SJSA1 (cell line): ENCODE measurements around the gene FGFR2. TPM values are rescaled to one million over a fixed set of nuclear protein-coding genes. Genes with fewer than 3 reads are reported as not detected.

Experiments used
- DNase-seq, 2 experiments: peaks; one replicate each; pipeline ENCODE4 v3.0.0-alpha.2; 2015 to 2020; ENCODE audit warnings: low spot score in 2 of 2, low read depth in 1 of 2
- H3K27ac ChIP-seq: fragments of 250-450 bp; sonication (Bioruptor Pico); 2 replicates; pipeline ENCODE4 v1.5.1; 2020; ENCODE audit warnings: mild to moderate bottlenecking, moderate library complexity
- H3K27me3 ChIP-seq: fragments of 250-450 bp; sonication (Bioruptor Pico); replicated peaks from 2 replicates; pipeline ENCODE4 v1.5.1; 2020; ENCODE audit warnings: mild to moderate bottlenecking, moderate library complexity
- H3K36me3 ChIP-seq: fragments of 250-450 bp; sonication (Bioruptor Pico); 2 replicates; pipeline ENCODE4 v1.5.1; 2020; ENCODE audit warnings: mild to moderate bottlenecking
- H3K4me1 ChIP-seq: fragments of 250-450 bp; sonication (Bioruptor Pico); replicated peaks from 2 replicates; pipeline ENCODE4 v1.6.1; 2021; ENCODE audit warnings: mild to moderate bottlenecking
- H3K4me3 ChIP-seq: fragments of 250-450 bp; sonication (Bioruptor Pico); 2 replicates; pipeline ENCODE4 v1.5.1; 2020; ENCODE audit warnings: mild to moderate bottlenecking
- H3K9me3 ChIP-seq: fragments of 250-450 bp; sonication (Bioruptor Pico); replicated peaks from 2 replicates; pipeline ENCODE4 v1.5.1; 2020; ENCODE audit warnings: mild to moderate bottlenecking
- total RNA-seq: library from RNA; depleted of rRNA; stranded (reverse); fragments of >200 nt; shearing (Covaris generic); gene quantifications from 2 replicates; pipeline ENCODE4 v1.2.3, GENCODE V29; 2014

The FGFR2 gene
- total RNA-seq, 1 experiment from 2014 or later, result 1.1 TPM

DNA sequence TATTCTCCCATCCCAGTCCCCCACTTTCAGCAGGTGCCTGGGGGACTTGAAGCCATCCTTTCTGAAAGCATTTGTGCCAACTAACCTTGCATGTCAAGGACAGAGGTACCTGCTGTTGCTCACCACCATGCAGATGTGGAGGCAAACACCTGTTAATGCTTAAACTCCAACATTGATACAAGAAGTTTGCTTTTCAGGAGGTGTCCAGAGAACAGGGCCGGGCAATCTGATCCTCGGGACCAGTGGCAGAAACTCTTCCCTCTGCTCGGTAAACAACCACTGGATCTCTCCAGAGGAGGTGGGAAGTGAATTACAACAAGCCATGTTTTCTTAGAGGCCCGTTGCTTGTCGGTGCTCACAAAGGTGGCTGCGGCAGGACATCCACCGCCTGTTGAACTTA, 54.7 kb downstream of the FGFR2 start:
- no peak for DNase-seq
- Histone ChIP-seq H3K27ac (no peak overlapping the region), H3K4me1 (no peaks in the 10 kb centered on the region), H3K9me3 (0 out of 2 replicates have a peak, but pooled peaks cover 3% of the 10 kb centered on the region), H3K27me3 (no peaks in the 10 kb centered on the region), H3K4me3 (no peak overlapping the region), H3K36me3 (no peaks in the 10 kb centered on the region)

DNA sequence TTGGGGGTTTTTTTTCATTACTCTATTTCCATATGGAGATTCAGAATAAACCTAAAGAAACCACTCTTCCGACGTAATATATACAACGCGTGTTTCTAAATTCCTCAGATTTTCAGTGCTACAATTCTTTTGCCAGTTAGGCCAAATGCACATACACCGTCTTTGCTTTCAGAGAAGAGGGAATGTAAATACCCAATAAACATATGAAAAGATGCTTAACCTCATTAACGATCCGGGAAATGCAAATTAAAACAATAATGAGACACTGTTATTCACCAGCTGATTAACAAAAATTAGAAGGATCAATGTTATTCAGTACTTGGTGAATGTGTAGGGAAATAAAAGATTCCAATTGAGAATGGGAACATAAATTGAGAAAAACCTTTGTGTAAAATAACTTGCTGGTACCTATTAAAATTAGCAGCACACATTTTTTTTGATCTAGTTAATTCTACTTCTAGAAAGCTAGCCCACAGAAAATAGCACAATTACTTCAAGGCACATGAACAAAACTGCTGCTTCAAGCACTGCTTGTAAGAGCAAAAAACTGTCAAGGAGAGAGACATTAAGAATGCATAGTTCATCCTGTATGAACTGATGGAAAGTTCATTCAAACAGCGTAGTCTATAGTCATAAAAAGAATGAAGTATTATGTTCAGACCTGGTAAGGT, 56.7 kb downstream of the FGFR2 start:
- Histone ChIP-seq H3K36me3 (no peaks in the 10 kb centered on the region), H3K4me3 (no peak overlapping the region), H3K9me3 (0 out of 2 replicates have a peak, but pooled peaks cover 8% of the 10 kb centered on the region), H3K27ac (no peak overlapping the region), H3K27me3 (no peaks in the 10 kb centered on the region), H3K4me1 (no peaks in the 10 kb centered on the region)
- DNase-seq, result no peak

DNA sequence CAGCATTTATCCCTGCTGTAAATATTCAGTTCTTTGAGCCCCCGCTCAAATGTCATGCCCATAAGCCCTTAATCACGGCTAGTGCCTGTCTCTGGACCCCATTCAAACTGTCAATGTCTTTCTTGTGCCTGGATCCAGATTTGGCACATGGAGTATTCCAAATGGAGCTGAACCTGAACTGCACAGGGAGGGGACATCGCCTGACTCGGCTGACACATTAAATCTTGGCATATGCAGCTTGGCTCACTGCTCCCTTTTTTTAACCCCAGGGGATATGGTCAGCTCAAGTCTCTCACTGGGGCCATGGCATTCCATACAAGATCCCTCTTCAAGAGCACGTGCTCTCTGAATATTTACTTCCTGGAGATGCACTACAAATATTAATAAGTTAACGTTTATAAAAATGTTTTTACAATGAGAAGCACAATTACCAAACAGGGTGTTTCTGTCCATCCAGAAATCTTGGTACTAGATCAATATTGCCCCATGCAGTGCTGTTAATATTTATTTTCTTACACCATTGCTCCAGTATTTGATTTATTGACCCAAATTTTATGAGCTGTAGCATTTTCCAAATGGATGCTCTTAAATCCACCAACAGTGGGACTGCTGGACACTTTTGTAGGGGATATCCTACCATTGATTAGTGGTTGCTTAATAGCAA, 57.4 kb downstream of the FGFR2 start:
- Histone ChIP-seq H3K27ac (no peak overlapping the region), H3K4me3 (no peak overlapping the region), H3K27me3 (no peaks in the 10 kb centered on the region), H3K4me1 (no peaks in the 10 kb centered on the region), H3K9me3 (0 out of 2 replicates have a peak, but pooled peaks cover 8% of the 10 kb centered on the region), H3K36me3 (no peaks in the 10 kb centered on the region)
- DNase-seq, result no peak

DNA sequence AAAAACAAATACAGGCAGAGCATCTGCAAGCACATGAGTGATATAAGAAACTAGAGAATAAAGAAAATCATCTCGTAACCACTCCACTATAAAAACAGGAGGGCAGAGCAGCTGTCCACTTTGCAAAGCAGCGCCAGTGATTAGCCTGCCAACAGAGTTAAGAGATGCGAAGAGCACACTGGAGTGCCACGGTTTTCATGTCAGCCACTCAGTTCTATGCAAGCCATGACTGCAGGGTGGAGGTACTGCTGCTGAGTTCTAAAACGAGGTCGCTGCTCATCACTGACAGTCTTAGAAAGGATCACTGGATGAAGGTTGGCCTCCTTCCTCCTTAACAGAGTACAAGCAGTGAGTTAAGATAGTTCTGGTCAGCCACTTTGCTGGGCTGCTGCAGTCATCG, 58.5 kb downstream of the FGFR2 start:
- no peak overlapping the region for H3K4me3 ChIP-seq
- no peaks in the 10 kb centered on the region for H3K27me3 ChIP-seq
- no peak for DNase-seq
- H3K9me3 ChIP-seq, result peaks cover 14% of the 10 kb centered on the region
- H3K36me3 ChIP-seq, result no peaks in the 10 kb centered on the region
- no peak overlapping the region for H3K27ac ChIP-seq
- no peaks in the 10 kb centered on the region for H3K4me1 ChIP-seq

DNA sequence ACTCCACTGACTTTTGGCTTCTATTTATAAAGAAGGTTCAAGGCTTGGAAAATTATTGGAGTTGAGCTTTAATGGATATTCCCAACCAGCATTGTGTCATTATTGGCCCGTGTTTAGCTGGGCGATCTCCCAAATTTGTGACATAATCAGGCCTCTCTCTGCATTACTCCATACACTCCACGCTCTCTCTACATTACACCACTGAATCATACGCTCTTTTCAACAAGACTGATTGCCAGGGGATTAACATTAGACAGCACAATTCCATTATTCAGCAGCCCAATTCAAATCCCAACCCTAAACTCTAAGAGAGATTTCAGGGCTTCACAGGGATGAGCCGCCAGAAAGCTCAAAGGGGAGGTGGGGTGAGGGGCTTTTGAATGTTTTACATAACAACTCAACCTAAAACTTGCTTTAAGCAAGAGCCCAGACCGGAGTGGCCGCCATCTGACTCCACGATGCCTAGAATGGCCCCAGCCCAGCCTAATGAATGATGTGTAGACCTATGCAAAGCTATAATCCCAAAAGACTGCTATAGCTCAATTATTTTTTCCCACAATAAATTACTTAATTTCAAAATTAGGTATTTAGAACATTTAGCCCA, 61.8 kb downstream of the FGFR2 start:
- Histone ChIP-seq H3K27ac (no peak overlapping the region), H3K4me1 (no peaks in the 10 kb centered on the region), H3K4me3 (no peak overlapping the region), H3K27me3 (no peaks in the 10 kb centered on the region), H3K36me3 (no peaks in the 10 kb centered on the region), H3K9me3 (peaks cover 20% of the 10 kb centered on the region)
- DNase-seq, result no peak

DNA sequence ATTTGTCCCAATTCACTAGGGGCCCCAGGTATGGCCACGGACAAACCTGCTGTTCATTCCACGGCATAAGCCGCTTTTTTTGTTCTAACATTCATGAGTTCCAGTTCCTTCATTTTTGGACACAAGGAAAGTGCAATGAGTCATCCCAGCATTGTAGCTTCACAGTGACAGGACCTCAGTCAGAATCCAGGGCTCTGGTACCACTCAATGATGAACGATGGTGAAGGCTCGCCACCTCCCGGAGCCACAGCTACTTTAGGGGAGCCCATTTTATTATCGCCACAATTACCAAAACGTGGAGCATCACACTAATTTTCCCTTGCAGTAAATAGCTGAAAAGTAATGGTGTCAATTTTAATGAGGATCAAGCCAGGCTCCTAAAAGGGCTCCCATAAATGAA, 62.9 kb downstream of the FGFR2 start:
- no peaks in the 10 kb centered on the region for H3K36me3 ChIP-seq
- H3K27me3 ChIP-seq, result no peaks in the 10 kb centered on the region
- no peaks in the 10 kb centered on the region for H3K4me1 ChIP-seq

DNA sequence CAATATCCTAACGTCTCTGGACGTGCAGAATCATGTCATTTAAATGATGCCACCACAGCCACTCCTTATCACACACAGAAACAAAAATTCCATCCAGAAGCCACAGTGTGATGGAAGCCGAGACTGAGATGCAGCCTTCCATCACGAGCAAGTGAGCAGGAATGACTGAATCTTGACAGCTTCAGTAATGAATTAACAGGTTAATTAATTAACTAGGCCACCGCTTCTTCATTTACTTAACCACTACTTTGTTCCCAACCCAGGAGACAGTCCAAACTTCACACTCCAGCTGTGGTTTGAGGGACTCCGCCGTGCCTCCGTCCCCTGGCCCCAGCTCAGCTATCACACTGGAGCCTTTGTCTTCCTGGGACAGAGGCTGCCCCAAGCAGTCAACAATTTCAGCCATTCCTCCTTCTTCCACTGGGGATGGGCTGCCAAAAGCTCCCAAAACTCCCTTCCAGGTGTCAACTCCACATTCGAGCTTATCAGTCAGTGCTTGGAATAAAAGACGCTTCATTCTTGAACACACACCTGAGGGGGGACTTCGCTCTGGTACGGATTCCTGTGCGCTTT, 65.9 kb downstream of the FGFR2 start:
- Histone ChIP-seq H3K27ac (no peak overlapping the region), H3K9me3 (peaks cover 12% of the 10 kb centered on the region), H3K36me3 (no peaks in the 10 kb centered on the region), H3K4me1 (no peaks in the 10 kb centered on the region), H3K27me3 (no peaks in the 10 kb centered on the region), H3K4me3 (no peak overlapping the region)
- DNase-seq, result no peak

More for the DNA sequence above, 62.9 kb downstream of the FGFR2 start:
- Histone ChIP-seq H3K27ac (no peak overlapping the region), H3K9me3 (peaks cover 20% of the 10 kb centered on the region), H3K4me3 (no peak overlapping the region)
- no peak for DNase-seq

DNA sequence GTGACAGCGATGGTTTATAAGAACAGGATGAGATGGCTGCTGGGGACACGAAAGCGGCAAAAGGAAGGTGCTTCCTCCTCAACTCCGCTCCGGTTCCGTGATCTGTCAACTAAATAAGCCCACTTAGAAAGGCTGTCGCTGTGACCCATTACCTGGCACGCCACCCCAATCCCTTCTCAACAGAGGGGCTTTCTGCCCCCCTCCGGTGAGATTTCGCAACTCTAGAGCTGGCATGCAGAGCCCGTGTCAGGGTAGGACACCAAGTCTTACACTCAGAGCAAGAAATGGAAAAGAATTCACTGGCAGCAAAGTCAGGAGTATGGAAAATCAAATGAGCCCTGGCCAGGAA, 66.4 kb downstream of the FGFR2 start:
- Histone ChIP-seq H3K27me3 (no peaks in the 10 kb centered on the region), H3K4me3 (no peak overlapping the region), H3K27ac (no peak overlapping the region), H3K9me3 (peaks cover 12% of the 10 kb centered on the region), H3K4me1 (no peaks in the 10 kb centered on the region), H3K36me3 (no peaks in the 10 kb centered on the region)
- DNase-seq, result no peak

DNA sequence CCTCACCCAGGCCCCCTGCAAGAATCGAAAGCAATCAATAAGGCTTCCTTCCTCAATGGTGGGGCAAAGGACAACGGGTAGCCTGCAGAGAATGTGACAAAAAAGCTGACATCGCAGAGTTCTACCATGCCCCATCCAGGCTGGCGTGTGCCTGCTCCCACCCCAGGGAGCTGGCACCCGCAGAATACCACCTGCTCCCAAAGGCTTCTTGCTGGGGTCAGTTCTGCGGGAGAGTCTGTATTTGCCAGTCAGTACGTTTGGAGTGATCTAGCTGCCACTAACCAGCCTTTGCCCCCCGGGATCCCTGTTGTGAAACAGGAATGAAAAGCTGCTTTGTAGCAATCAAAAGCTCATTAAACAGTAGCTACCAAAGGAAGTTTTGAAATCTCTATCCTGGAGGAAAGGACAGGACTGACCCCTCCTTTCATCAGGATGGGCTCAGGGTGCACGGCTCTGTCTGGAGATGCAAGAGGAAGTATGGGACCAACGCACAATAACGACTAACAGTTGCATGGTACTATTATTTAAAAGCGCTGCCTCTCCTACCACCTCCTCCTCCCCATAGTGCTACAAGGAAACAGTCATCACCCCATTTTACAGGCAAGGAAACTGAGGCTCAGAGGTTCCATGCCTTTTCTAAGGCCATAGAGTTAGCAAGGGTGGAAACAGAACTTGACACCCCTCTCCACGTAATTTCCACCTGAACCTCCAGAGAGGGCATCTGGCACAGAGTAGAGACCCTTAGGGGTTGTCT, 67.0 kb downstream of the FGFR2 start:
- no peak overlapping the region for H3K27ac ChIP-seq
- H3K27me3 ChIP-seq, result no peaks in the 10 kb centered on the region
- H3K9me3 ChIP-seq, result peaks cover 12% of the 10 kb centered on the region
- no peaks in the 10 kb centered on the region for H3K36me3 ChIP-seq
- DNase-seq, result no peak
- H3K4me3 ChIP-seq, result no peak overlapping the region
- H3K4me1 ChIP-seq, result no peaks in the 10 kb centered on the region

DNA sequence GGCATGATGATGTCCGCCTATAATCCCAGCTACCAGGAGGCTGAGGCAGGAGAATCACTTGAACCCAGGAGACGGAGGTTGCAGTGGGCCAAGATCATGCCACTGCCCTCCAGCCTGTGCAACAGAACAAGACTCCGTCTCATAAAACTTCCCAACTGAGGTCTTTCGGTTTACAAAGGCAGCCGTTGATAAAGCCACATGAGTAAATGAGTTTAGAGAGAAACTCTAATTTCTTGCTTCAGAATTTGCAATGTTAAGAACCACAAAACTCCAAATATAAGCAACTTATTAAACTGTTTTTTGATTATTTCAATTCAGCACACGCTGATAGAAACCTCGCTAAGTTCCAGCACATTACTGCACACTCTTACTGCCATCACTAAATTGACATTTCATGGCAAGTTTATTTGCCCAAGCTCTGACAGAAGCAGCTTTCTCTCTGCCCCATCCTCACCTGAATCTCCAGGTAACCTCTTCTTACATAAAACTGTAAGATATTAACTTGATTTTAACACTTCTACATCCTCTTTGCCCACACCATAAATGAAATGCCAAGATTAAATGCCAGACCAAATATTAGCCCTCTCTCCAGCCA, 67.7 kb downstream of the FGFR2 start:
- no peak for DNase-seq
- peaks cover 12% of the 10 kb centered on the region for H3K9me3 ChIP-seq
- no peaks in the 10 kb centered on the region for H3K27me3 ChIP-seq
- H3K27ac ChIP-seq, result no peak overlapping the region
- no peaks in the 10 kb centered on the region for H3K4me1 ChIP-seq
- no peak overlapping the region for H3K4me3 ChIP-seq
- H3K36me3 ChIP-seq, result no peaks in the 10 kb centered on the region

DNA sequence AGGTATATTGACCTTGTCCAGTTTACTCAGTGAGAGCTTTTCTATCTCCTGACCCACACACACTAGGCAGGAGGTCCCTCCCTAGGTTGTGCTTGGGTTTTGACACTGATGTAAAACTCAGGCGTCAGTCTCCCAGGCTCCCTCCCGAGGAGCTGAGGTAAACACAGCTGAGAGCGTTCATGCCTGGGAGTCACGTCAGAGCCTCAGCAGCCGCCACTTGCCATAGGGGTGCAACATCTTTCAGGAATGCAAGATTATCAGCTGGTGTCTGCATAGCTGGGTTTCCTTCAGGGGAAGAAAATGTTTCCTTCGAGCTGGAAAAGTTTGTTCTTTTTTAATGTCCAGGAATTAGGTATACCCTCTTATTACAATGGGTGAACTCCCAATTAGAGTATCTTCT, 70.6 kb downstream of the FGFR2 start:
- no peak for DNase-seq
- no peaks in the 10 kb centered on the region; the same call in 1 of the 2 replicates for H3K9me3 ChIP-seq
- H3K4me3 ChIP-seq, result no peak overlapping the region
- H3K4me1 ChIP-seq, result no peaks in the 10 kb centered on the region
- no peak overlapping the region for H3K27ac ChIP-seq
- H3K27me3 ChIP-seq, result no peaks in the 10 kb centered on the region
- H3K36me3 ChIP-seq, result no peaks in the 10 kb centered on the region

DNA sequence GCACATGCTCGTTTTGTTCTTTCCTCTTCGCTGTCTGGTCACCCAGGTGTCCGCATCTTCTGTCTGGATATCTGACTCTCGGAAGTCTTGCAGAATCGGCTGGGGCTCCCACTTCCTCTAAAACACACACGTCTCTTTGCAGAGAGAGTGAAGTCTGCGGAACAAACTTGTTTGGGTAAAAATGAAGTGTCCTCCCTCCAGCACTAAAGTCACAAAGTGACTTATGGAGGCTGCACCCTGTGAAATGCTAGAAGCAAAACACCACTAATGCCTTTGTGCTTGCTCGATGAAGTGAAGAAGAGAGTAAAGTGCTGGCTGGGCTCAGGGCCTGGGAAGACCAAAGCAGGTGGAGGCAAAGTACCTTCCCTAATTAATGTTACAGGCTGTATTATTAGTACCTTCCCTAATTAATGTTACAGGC, 71.4 kb downstream of the FGFR2 start:
- no peaks in the 10 kb centered on the region; the same call in 1 of the 2 replicates for H3K9me3 ChIP-seq
- no peak overlapping the region for H3K4me3 ChIP-seq
- no peaks in the 10 kb centered on the region for H3K4me1 ChIP-seq
- no peaks in the 10 kb centered on the region for H3K36me3 ChIP-seq
- H3K27me3 ChIP-seq, result no peaks in the 10 kb centered on the region
- no peak for DNase-seq
- no peak overlapping the region for H3K27ac ChIP-seq

DNA sequence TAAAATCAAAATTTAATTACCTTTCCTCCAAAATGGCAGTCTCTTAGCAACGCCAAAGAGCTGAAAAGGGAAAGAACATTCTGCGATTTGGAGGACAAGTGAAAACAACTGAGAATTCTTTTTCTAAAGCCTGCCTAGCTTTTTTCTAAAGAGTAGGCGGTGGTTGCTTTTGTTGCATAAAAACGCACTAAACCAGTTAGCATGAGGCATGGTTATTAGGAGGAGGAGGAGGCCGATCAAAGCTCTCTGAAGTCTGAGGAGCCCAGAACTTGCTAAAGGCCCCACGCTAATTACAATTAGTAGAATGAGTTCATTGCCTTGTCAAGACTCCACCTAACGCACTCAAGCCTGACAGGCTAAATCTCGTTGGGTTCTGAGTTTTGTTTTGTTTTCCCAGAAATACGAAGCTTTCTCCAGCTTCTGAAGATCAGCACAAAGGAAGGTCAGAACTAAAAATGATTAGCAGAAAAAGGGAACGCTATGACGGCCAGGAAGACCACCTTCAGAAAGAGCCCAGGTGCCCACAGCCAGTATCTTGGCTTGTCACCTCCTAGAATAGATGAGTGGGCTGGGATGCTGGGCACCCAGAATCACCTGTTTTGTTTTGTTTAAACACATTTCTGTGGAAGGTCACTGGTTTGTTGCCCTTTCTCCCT, 72.0 kb downstream of the FGFR2 start:
- no peak for DNase-seq
- Histone ChIP-seq H3K27ac (no peak overlapping the region), H3K9me3 (peaks cover under 1% of the 10 kb centered on the region; the same call in 1 of the 2 replicates), H3K36me3 (no peaks in the 10 kb centered on the region), H3K4me1 (no peaks in the 10 kb centered on the region), H3K27me3 (no peaks in the 10 kb centered on the region), H3K4me3 (no peak overlapping the region)
